ENCODE measurements around the gene TNFRSF19. TPM values are rescaled to one million over a fixed set of nuclear protein-coding genes. Genes with fewer than 3 reads are reported as not detected.

The TNFRSF19 gene
- total and polyA plus RNA-seq, 2 of the 4 experiments (the other 2 are of a cell fraction) = 18.6 to 26.3 TPM

DNA sequence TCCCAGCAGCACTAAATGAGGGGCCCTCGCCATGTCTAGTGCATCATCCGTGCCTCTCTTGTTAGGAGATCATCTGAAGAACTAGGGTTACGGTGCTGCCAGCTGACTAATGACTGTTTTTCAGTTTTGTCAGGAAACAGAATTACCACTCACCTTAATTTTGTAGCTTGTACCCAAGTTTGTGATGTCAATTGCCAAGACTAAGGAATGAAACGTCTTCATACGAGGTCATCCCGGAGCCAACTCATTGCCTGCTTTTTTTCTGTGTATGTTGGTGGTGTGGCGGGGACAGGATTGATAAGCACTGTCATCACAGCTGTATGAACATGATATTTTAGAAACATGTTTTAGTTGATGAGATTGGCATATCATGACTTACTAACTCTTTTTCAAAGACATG lies 100.6 kb downstream of the TNFRSF19 start:
- WGBS, 2 experiments (ENCODE audit: extremely low coverage in 2 of 2, insufficient read length in 1 of 2) = no CpG with 5 or more reads among the region's 7 CpGs
- no peak overlapping the region for H3K4me3 ChIP-seq (ENCODE audit: insufficient read depth, low read depth, low read length)
- H2BK20ac ChIP-seq (ENCODE audit: low read depth, low read length) = peak overlapping the region; percentile 34
- ATAC-seq (ENCODE audit: low read depth) = no peak
- H3K56ac ChIP-seq (ENCODE audit: extremely low read depth, insufficient read depth, low read length) = no peak overlapping the region
- H3K23ac ChIP-seq (ENCODE audit: low read depth, low read length) = peak overlapping the region; percentile 74
- peaks cover 23% of the 10 kb centered on the region for H3K9me1 ChIP-seq (ENCODE audit: insufficient read depth, low read length)
- H3K4ac ChIP-seq (ENCODE audit: low read depth, low read length) = peak overlapping the region; percentile 57
- dilution Hi-C loops (cut with HindIII; ENCODE audit: low sequenced_read_pairs, unreplicated experiment) = no loop called here
- peaks cover 37% of the 10 kb centered on the region for H3K36me3 ChIP-seq (ENCODE audit: control insufficient read depth, insufficient read depth, low read length)
- POLR2A ChIA-PET (ENCODE audit: unreplicated experiment) = no interaction called here
- H3K18ac ChIP-seq (ENCODE audit: low read depth, low read length) = peak overlapping the region; percentile 95
- peak overlapping the region; percentile 77 for H2BK15ac ChIP-seq (ENCODE audit: low read depth, low read length)
- H3K4me1 ChIP-seq (ENCODE audit: control insufficient read depth, insufficient read depth, low read length) = peaks cover 33% of the 10 kb centered on the region
- intact Hi-C loops (cut with micrococcal nuclease) = loop anchor here (5.0 kb wide), 2 partner anchors 122 to 163 kb away; no protein-coding TSS in a partner anchor
- peak overlapping the region; percentile 77 for H4K91ac ChIP-seq (ENCODE audit: insufficient read depth, low read depth, low read length)
- H3K9me3 ChIP-seq (ENCODE audit: control insufficient read depth, insufficient read depth, low read length) = no peaks in the 10 kb centered on the region
- no peak for TF ChIP-seq CEBPB (IDR thresholded peaks at IDR 0.05; ENCODE audit: low read depth, low read length)
- TF ChIP-seq NFE2L2 (IDR thresholded peaks at IDR 0.05; ENCODE audit: low read depth, low read length) = no peak
- TF ChIP-seq BHLHE40 (IDR thresholded peaks at IDR 0.05; ENCODE audit: low read depth, low read length) = no peak
- peak overlapping the region; percentile 64; the same call in 1 of the 2 replicates for H3K27ac ChIP-seq (ENCODE audit: insufficient read depth, low read length)
- 0 out of 2 replicates have a peak overlapping the region, but pooled peaks have one; percentile 3 for H3K9ac ChIP-seq (ENCODE audit: low read depth, low read length)
- CTCF ChIA-PET = interaction anchor here (1.4 kb wide), 1 partner anchor 198 kb away, joined by 4 read pairs; no protein-coding TSS in a partner anchor
- no peak overlapping the region for H3K4me2 ChIP-seq (ENCODE audit: low read depth, low read length)
- in situ Hi-C loops (cut with MboI; ENCODE audit: low sequenced_read_pairs) = no loop called here
- DNase-seq = peak; percentile 61
- H2AK9ac ChIP-seq (replicated peaks; ENCODE audit: low read depth, low read length, poor library complexity) = no peak overlapping the region
- peak overlapping the region; percentile 57 to 78 for H4K8ac ChIP-seq (ENCODE audit: low read depth in 2 of 2, low read length in 2 of 2)
- H3K14ac ChIP-seq (replicated peaks; ENCODE audit: low read depth, low read length) = peak overlapping the region; percentile 62
- BruUV-seq (replicated peaks) = no TSS peak
- H2AK5ac ChIP-seq (ENCODE audit: low read depth, low read length) = peak overlapping the region; percentile 73
- H2AFZ ChIP-seq (replicated peaks; ENCODE audit: low read length, poor library complexity) = peak overlapping the region; percentile 11
- no peaks in the 10 kb centered on the region for H3K27me3 ChIP-seq (ENCODE audit: control insufficient read depth, insufficient read depth, low read length)
- H4K20me1 ChIP-seq (ENCODE audit: insufficient read depth, low read length) = no peaks in the 10 kb centered on the region
- peak overlapping the region; percentile 94 for H4K5ac ChIP-seq (ENCODE audit: low read depth, low read length)
- peak overlapping the region; percentile 88 for H2BK120ac ChIP-seq (ENCODE audit: low read depth, low read length)
- peaks cover 6 to 35% of the 10 kb centered on the region in 2 experiments for H3K79me1 ChIP-seq (ENCODE audit: low read depth in 1 of 2, low read length in 2 of 2)
- peak overlapping the region; percentile 100 for H2BK5ac ChIP-seq (ENCODE audit: low read depth, low read length, poor library complexity, severe bottlenecking)

All from IMR-90 (cell line).